Sigmoid colon (tissue), 4 donors: Measurements from ENCODE around the gene OGFR.

ENCODE experiments used
- EP300 ChIP-seq, 4 donors: sonication (generic); formaldehyde crosslinking; IDR thresholded peaks; one replicate each; pipeline ENCODE4 v1.6.1; 2017; ENCODE audit warnings: antibody characterized with exemption in 4 of 4
- POLR2A ChIP-seq, 2 donors: fragments of 450-650 bp; IDR thresholded peaks; one replicate each; pipeline ENCODE4 v1.6.1; 2016; ENCODE audit warnings: antibody characterized with exemption in 2 of 2, mild to moderate bottlenecking in 2 of 2, moderate library complexity in 2 of 2
- POLR2AphosphoS5 ChIP-seq, 4 donors: sonication (generic); formaldehyde crosslinking; IDR thresholded peaks; one replicate each; pipeline ENCODE4 v1.6.1; 2017; ENCODE audit warnings: antibody characterized with exemption in 4 of 4
- TF ChIP-seq, protein P1 (sequence below), 4 experiments: fragments of 450-650 bp in 3 of 4; fragments of 200-600 bp in 1 of 4; IDR thresholded peaks; one replicate each; pipeline ENCODE4 v1.5.1; 2016 to 2019; ENCODE audit warnings: antibody characterized with exemption in 4 of 4, mild to moderate bottlenecking in 3 of 4, moderate library complexity in 2 of 4

DNA sequence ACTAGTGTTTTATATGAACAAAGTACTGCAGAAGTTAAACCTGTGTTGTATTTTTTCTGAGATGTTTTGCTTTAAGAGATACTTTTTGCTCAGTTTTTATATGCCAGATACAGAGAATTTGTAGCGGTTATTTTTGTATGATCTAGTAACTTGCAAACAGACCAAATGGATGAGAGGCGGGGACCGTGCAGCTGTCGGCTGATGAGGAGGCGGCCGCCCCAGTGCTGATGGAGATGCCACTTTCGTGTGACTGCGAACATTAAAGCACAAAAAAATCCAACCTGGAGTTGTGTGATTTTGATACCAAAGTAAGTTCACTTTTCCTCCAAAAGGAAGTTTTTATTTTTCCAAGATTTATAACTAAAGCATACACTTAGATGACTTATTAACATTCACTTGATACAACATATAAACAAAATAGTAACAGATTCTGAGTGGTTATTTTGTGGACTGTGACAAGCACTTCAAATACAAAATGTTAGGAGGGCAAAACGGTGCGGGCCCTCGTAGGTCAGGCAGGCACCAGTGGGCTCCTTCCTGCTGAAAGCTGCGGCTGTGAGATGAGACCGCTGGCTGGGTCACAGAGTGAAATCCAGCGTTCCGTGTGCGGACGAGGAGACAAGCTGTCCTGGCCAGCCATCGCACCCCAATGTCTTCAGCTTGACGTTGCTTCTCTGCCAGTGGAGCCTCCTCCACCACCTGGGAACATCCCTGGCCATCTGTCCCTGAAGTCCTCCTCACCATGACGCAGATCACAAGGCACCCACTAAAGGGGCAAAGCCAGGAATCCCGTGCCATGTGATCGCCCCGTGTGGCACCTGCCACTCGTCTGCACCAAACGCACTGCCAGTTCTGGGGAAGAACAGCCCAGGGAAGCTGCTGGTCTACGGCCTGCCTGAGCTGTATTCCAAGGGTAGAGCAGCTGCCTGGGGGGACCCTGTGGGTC lies 4.0 kb upstream of the OGFR start:
- TF ChIP-seq POLR2A (IDR thresholded peaks at IDR 0.05) (no peak), POLR2AphosphoS5 (IDR thresholded peaks at IDR 0.05) (no peak), EP300 (IDR thresholded peaks at IDR 0.05) (no peak)
- TF ChIP-seq, protein P1, sequence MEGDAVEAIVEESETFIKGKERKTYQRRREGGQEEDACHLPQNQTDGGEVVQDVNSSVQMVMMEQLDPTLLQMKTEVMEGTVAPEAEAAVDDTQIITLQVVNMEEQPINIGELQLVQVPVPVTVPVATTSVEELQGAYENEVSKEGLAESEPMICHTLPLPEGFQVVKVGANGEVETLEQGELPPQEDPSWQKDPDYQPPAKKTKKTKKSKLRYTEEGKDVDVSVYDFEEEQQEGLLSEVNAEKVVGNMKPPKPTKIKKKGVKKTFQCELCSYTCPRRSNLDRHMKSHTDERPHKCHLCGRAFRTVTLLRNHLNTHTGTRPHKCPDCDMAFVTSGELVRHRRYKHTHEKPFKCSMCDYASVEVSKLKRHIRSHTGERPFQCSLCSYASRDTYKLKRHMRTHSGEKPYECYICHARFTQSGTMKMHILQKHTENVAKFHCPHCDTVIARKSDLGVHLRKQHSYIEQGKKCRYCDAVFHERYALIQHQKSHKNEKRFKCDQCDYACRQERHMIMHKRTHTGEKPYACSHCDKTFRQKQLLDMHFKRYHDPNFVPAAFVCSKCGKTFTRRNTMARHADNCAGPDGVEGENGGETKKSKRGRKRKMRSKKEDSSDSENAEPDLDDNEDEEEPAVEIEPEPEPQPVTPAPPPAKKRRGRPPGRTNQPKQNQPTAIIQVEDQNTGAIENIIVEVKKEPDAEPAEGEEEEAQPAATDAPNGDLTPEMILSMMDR (IDR thresholded peaks at IDR 0.05), result no peak
